ENCODE data around the gene DNAAF5. TPM values are rescaled to one million over a fixed set of nuclear protein-coding genes. Genes with fewer than 3 reads are reported as not detected.

Gene DNAAF5
- total RNA-seq, 1 experiment from 2014 or later: 37.6 TPM

GRCh38 chr7:753190-753589 is 26.7 kb downstream of the DNAAF5 start:
- ChIA-PET POLR2A (no interaction called here), CTCF (interaction anchor here (1.2 kb wide), 1 partner anchor 21 kb away, joined by 6 read pairs; no protein-coding TSS in a partner anchor)
- H3K9me3 Mint-ChIP-seq (ENCODE audit: unreplicated experiment): no peaks in the 10 kb centered on the region
- no peak for TF ChIP-seq CTCF (IDR thresholded peaks at IDR 0.05; ENCODE audit: unreplicated experiment)
- intact Hi-C loops (cut with micrococcal nuclease): no loop called here
- H3K27me3 Mint-ChIP-seq (ENCODE audit: insufficient read depth, unreplicated experiment): no peaks in the 10 kb centered on the region
- H3K36me3 Mint-ChIP-seq (ENCODE audit: insufficient read depth, unreplicated experiment): peaks cover 62% of the 10 kb centered on the region
- no peak overlapping the region for H3K27ac Mint-ChIP-seq (ENCODE audit: low read depth, unreplicated experiment)
- BruUV-seq (replicated peaks): no TSS peak
- no peak overlapping the region for H3K4me3 Mint-ChIP-seq (ENCODE audit: unreplicated experiment)
- no peaks in the 10 kb centered on the region for H3K4me1 Mint-ChIP-seq (ENCODE audit: insufficient read depth, unreplicated experiment)
- no peak for DNase-seq (ENCODE audit: unreplicated experiment)

GRCh38 chr7:754531-755412 is 28.3 kb downstream of the DNAAF5 start:
- ChIA-PET POLR2A (no interaction called here), CTCF (interaction anchor here (0.5 to 0.7 kb wide), 3 partner anchors 21 to 1440 kb away, joined by 3 read pairs; no protein-coding TSS in a partner anchor)
- Mint-ChIP-seq H3K27ac (ENCODE audit: low read depth, unreplicated experiment) (no peak overlapping the region), H3K4me3 (ENCODE audit: unreplicated experiment) (no peak overlapping the region), H3K27me3 (ENCODE audit: insufficient read depth, unreplicated experiment) (no peaks in the 10 kb centered on the region), H3K4me1 (ENCODE audit: insufficient read depth, unreplicated experiment) (no peaks in the 10 kb centered on the region), H3K36me3 (ENCODE audit: insufficient read depth, unreplicated experiment) (peaks cover 72% of the 10 kb centered on the region), H3K9me3 (ENCODE audit: unreplicated experiment) (no peaks in the 10 kb centered on the region)
- BruUV-seq (replicated peaks): no TSS peak
- DNase-seq (ENCODE audit: unreplicated experiment): no peak
- TF ChIP-seq CTCF (IDR thresholded peaks at IDR 0.05; ENCODE audit: unreplicated experiment): no peak
- intact Hi-C loops (cut with micrococcal nuclease): no loop called here

- CTCF ChIA-PET: no interaction called here
- H3K9me3 Mint-ChIP-seq (ENCODE audit: unreplicated experiment): no peaks in the 10 kb centered on the region
- no peaks in the 10 kb centered on the region for H3K4me1 Mint-ChIP-seq (ENCODE audit: insufficient read depth, unreplicated experiment)
- BruUV-seq (replicated peaks): no TSS peak
- no peak overlapping the region for H3K4me3 Mint-ChIP-seq (ENCODE audit: unreplicated experiment)
- intact Hi-C loops (cut with micrococcal nuclease): no loop called here
- H3K36me3 Mint-ChIP-seq (ENCODE audit: insufficient read depth, unreplicated experiment): peaks cover 73% of the 10 kb centered on the region
- peak overlapping the region; percentile 16 for H3K27ac Mint-ChIP-seq (ENCODE audit: low read depth, unreplicated experiment)
- no peaks in the 10 kb centered on the region for H3K27me3 Mint-ChIP-seq (ENCODE audit: insufficient read depth, unreplicated experiment)
- POLR2A ChIA-PET: no interaction called here
- DNase-seq (ENCODE audit: unreplicated experiment): no peak
- no peak for TF ChIP-seq CTCF (IDR thresholded peaks at IDR 0.05; ENCODE audit: unreplicated experiment)
Measured at GRCh38 chr7:755413-755805, 28.9 kb downstream of the DNAAF5 start.

GRCh38 chr7:756231-756927 is 29.9 kb downstream of the DNAAF5 start:
- Mint-ChIP-seq H3K4me3 (ENCODE audit: unreplicated experiment) (no peak overlapping the region), H3K36me3 (ENCODE audit: insufficient read depth, unreplicated experiment) (peaks cover 73% of the 10 kb centered on the region), H3K27me3 (ENCODE audit: insufficient read depth, unreplicated experiment) (no peaks in the 10 kb centered on the region), H3K27ac (ENCODE audit: low read depth, unreplicated experiment) (no peak overlapping the region), H3K4me1 (ENCODE audit: insufficient read depth, unreplicated experiment) (no peaks in the 10 kb centered on the region), H3K9me3 (ENCODE audit: unreplicated experiment) (no peaks in the 10 kb centered on the region)
- ChIA-PET CTCF (interaction anchor here (0.8 kb wide), 1 partner anchor 287 kb away, joined by 3 read pairs; no protein-coding TSS in a partner anchor), POLR2A (no interaction called here)
- no peak for TF ChIP-seq CTCF (IDR thresholded peaks at IDR 0.05; ENCODE audit: unreplicated experiment)
- intact Hi-C loops (cut with micrococcal nuclease): no loop called here
- no TSS peak for BruUV-seq (replicated peaks)
- DNase-seq (ENCODE audit: unreplicated experiment): no peak
